CD4-positive, alpha-beta T cell treated with Interleukin-17A for 1 hour (primary cell): ENCODE results near the gene TOR4A.
"Not testable (repeated sequence)": the region's sequence is repeated elsewhere in the genome, so short reads cannot be mapped to it uniquely, and the experiment has no call there.

ENCODE experiments used
- DNase-seq: peaks from one replicate; pipeline ENCODE4 v3.0.0-alpha.2; 2020

The TOR4A gene

DNA sequence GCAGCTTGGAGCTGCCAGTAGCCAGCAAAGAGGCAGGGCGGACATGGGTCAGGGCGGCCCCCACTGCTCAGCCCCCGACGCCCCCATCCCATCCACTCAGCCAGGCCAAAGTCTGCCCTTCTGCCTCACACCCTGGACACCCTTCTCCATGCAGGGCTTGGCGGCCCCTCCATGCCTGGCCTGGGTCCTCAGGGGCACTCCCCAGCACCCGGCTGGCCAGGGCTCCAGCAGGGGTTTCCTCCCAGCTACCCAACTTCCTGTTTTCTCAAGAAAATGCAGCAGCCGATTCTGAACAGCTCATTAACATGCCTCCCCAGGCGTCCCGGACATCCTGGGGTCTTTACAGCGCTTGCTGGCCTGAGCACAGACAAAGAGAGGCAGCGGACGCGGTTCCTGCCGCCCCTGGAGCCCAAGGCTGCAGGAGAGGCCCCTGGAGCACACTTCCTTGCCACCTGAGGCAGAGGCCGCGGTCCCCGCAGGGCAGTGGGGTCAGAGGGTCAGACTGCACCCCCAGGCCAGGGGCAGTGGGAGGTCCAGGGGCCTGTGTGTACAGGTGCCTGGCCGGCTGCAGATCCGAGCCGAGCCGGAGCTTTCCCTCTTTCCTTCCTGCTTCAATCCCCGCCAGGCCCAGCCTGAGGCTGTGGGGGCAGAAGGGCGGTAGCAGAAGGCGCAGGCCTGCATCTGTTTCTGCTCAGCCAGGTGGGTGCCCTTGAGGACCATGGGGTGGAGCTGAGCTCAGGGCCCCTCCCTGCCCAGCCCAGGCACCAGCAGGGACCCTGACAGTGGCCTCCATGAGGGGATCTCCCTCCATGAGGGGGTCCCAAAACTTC lies 43.2 kb downstream of the TOR4A start:
- DNase-seq = peak; percentile 31

DNA sequence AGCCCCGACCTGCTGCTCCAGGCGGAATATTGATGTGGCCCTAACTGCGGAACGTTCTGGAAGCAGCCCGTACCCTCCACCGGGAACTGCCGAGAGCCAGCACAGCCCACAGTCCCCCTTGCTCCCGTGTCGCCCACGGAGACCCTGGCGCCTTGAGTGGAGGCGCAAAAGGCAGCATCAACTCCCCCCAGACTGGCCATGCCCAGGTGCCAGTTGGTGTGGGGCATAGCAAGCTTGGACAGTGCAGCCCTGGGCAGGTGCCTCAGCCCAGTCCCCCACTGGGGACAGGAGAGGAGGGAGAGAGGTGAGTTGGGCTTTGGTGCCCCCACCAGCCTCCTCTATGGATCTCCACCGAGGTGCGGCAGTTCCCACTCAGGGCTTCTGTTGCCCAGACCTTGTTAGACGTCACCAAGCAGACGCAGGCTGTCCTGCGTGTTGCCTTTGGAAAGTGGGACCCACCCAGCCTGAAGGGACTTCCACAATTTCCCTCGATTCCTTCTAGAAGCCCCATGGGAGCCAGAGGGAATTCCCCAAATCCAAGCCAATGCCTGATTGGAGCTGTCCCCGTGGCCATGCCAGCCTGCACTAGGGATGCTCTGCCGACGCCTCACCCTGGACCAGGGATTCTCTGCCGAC lies 44.3 kb downstream of the TOR4A start:
- no peak for DNase-seq

DNA sequence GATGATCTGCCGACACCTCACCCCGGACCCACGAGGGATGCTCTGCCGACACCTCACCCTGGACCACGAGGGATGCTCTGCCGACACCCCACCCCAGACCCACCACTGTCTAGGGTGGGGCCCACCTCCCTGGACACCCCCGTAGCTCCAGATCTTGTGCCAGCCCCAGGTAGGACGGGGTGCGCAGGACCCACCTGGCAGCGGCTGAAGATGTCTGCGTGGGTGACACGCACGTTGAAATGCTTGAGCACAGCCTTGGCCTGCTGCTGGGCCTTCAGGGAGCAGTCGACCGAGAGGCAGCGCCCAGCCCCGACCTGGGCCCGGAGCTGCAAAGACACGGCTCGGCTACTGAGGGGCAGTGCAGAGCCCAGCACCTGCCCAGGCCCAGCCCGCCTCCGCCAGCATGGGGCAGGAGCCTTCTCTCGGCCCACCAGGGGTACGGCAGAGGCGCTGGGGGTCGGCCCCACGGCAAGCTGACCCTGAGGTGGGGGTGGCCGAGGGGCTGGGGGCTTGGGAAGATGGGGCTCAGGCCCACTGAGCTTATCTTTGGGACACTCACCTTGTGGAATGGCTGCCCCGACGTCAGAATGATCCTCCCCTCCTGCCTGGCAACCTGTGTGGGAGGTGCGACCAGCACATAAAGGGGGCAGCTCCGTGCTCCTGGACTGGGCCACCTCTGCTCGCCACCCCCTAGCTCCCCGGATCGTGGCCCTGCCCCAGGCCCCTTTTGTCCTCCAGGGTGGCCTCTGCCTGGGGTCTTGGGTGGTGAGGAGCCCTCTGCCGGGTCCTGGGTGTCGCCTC lies 46.2 kb downstream of the TOR4A start:
- no peak for DNase-seq

DNA sequence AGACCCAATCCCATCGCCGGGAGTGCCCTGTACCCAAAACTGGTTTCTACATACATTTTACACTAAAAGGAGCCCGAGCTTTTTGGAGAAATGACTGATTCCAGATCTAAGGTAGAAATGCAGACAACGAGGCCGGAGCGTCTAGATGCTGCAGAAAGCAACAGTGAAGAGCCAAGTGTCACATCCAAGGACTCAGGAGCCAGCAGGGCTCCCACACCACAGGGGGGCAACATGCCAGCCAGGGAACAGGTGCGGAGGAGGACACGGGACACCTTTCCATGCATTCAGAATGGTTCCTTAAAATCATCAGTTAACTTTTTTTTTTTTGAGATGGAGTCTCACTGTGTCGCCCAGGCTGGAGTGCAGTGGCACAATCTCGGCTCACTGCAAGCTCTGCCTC lies 47.6 kb downstream of the TOR4A start:
- no peak for DNase-seq

DNA sequence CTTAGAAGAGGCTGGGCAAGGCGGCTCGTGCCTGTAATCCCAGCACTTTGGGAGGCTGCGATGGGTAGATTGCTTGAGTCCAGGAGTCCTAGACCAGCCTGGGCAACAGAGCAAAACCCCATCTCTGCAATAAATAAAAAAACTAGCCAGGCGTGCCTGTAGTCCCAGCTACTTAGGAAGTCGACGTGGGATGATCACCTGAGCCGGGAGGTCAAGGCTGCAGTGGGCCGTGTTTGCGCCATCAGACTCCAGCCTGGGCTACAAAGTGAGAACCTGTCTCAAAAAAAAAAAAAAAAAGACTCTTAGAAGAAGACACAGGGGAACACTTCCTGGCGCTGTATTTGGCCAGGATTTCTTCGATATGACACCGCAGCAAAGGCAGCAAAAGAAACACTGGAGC lies 48.3 kb downstream of the TOR4A start:
- no peak for DNase-seq

DNA sequence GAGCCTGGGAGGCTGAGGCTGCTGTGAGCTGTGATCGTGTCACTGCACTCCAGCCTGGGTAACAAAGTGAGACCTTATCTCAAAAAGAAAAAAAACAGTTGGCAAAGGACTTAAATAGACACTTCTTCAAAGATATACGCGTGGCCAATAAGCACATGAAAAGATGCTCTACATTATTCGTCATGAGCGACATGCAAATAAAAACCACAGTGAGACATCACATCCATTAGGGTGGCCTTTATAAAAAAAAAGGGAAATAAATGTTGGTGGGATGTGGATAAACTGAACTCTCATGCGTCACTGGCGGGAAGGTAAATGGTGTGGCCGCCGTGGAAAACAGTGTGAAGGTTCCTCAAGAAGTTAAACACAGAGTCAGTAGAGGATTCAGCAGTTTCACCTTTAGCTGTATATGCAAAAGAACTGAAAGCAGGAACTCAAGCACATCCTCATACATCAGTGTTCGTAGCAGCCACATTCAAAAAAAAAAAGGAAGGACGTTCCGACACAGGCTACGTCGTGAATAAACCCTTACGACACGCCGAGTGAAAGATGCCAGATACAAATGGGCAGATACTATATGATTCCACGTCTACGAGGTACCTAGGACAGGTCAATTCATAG lies 49.0 kb downstream of the TOR4A start:
- peak; percentile 45 for DNase-seq

DNA sequence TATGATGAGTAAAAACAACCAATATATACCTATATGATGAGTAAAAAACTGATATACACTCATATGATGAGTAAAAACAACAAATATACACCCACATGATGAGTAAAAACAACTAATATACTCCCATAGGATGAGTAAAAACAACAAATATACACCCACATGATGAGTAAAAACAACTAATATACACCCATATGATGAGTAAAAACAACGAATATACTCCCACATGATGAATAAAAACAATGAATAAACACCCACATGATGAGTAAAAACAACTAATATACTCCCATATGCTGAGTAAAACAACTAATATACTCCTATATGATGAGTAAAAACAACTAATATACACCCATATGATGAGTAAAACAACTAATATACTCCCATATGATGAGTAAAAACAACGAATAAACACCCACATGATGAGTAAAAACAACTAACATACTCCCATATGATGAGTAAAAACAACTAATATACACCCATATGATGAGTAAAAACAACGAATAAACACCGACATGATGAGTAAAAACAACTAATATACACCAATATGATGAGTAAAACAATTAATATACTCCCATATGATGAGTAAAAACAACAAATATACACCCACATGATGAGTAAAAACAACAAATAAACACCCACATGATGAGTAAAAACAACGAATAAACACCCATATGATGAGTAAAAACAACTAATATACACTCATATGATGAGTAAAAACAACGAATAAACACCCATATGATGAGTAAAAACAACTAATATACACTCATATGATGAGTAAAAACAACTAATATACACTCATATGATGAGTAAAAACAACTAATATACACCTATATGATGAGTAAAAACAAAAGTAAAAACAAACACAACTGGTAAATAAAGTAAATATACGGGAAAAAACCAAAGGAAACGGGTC lies 50.4 kb downstream of the TOR4A start:
- DNase-seq = peak; percentile 35

DNA sequence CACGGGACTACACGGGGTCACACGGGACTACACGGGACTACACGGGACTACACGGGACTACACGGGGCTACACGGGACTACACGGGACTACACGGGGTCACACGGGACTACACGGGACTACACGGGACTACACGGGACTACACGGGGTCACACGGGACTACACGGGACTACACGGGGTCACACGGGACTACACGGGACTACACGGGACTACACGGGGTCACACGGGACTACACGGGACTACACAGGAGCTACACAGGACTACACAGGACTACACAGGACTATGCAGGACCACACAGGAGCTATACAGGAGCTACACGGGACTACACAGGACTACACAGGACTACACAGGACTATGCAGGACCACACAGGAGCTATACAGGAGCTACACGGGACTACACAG lies 52.1 kb downstream of the TOR4A start:
- not testable (repeated sequence) for DNase-seq

DNA sequence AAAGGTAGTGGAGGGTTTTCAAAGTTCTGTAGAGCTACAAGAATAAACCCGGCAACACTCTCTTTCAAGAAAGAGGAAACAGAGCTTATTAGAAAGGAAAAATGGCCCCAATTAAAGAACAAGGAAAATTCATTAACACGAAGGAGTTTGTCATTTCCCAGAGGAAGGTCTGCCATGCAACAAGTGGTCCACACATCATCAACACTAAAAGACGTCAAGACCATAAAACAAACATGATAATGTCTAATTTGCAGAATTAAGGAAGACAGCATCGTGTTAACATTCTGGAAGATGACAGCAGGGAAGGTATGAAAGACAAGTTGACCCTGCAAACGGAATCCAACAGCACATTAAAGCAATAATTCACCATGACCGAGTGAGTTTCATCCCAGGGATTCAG lies 53.2 kb downstream of the TOR4A start:
- no peak for DNase-seq

DNA sequence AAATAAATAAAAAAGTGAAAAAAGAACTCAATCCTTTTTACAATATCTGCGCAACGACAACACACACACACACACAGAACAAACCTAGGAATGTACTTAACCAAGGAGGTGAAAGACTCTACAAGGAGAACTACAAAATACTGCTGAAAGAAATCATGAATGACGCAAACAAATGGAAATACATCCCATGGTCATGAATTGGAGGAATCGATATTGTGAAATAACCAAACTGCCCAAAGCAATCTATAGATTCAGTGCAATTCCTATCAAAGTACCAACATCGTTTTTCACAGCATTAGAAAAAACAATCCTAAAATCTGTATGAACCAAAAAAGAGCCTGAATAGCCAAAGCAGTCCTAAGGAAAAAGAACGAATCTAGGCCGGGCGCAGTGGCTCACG lies 54.4 kb downstream of the TOR4A start:
- DNase-seq = no peak
